SU-DHL-6 (cell line): Measurements from ENCODE around the gene ESPN.

Experiments
- CTCF ChIP-seq: fragments of 200-600 bp; sonication (generic); IDR thresholded peaks from one replicate; pipeline ENCODE4 v1.5.1; 2017; ENCODE audit warnings: antibody characterized with exemption, mild to moderate bottlenecking, low read length, moderate library complexity; ENCODE audit not compliant: insufficient read depth, poor library complexity, severe bottlenecking
- EZH2phosphoT487 ChIP-seq: fragments of 200-600 bp; sonication (generic), shearing (Covaris generic); conservative IDR thresholded peaks from 2 replicates; pipeline ENCODE4 v1.6.1; 2018; ENCODE audit warnings: mild to moderate bottlenecking, antibody characterized with exemption, low read length, moderate library complexity, mixed read lengths

GRCh38 chr1:6473156-6473555, 48.6 kb downstream of the ESPN start:
- TF ChIP-seq CTCF (no peak), EZH2phosphoT487 (no peak)
